GM18907 (cell line): Measurements from ENCODE around the gene ITGB2.
"Not testable (repeated sequence)": the region's sequence is repeated elsewhere in the genome, so short reads cannot be mapped to it uniquely, and the experiment has no call there.

ENCODE experiments used
- ATAC-seq: cut with Tn5 transposase; IDR thresholded peaks from one replicate; pipeline ENCODE4 v1.9.1; 2021; ENCODE audit warnings: mild to moderate bottlenecking, moderate library complexity; ENCODE audit not compliant: unreplicated experiment

The ITGB2 gene

DNA sequence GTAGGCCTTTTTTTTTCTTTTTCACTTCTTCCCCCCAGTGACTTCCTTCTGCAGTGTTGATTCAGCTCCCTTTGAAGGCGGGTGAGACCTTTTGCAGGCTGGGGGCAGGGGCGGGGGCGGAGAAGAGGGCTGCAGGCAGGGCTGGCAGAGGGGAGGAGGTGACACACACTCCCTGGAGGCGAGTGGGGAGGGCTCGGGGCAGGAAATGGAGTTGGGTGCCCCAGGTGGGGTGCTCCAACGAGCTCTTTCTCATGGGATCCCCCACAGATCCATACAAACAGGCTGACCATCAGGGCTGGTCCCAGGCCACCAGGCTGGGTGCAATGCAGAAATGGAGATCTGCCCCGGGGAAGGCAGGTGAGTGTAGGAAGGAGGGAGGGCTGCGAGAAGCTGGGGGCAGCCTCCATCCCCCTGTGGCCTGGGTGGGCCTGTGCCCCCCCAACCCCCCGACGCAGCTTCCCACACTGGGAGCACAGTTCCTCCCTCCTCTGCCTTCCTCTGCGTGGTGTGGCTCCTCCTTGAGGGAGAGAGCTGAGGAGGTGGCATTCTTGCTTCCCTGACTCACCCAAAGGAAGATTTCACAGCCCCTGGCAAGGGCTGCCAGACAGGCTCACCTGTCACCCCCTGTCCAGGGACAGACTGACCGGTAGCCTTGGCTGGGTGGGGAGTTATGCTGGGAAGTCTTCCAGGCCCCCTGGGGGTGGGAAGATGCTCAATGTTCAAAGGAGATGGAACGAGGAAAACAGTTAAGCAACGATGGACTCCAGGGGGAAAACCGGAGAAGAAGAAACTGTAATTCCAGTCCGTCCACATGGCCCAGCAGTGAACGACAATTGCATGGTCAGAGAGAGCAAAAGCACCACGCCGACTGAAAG lies 7.1 kb upstream of the ITGB2 start:
- ATAC-seq, result peak; percentile 32

DNA sequence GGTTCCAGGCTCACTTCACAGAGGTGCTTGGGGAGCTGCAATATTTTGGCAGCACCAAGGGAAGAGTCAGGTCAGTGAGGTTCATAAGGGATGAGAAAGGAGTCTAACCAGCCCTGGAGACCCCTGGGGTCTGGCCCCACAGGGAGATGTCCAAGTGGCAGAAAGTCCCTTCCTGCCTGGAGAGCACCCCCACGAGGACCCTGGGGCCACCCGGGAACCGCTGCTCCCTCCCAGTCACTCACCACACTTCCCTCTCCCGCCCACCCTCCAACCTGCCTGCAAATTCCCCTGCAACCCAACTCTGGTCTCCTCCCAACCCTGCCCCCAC lies 6.5 kb upstream of the ITGB2 start:
- ATAC-seq, result no peak

DNA sequence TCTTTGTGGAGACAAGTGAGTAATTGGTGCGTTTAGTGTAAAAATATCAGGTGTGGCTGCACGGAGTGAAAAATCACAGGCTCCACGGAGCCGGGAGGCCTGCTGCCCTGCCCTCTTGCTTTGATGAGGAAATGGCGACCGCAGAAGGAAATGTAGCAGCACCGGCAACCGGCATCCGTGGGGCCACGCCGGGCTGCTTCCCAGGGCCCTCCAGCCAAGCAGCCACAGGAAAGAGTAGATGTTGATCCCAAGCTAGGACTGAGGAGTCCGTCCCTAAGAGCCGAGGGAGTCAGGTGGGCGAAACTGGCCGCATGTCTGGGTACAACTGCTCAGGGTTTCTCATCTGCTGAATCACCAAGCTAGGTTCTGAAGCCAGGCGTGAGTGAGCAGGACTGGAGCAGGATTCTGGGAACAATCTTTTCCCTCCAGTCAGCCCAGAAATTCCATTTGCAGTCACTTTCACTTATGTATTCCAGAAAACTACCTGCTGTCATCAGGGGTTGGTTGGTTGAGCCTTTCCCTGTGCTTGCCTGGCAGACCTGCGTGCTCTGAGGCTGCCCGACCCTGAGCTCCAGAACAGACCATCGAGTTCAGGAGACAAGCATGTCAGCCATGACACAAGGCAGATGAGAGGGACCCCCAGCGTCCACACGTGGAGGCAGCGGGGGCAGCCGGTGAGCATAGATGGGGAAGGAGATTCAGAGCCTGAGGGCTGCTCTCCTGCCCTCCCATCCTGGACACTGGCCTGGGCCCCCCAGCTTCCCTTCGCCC lies 5.8 kb upstream of the ITGB2 start:
- no peak for ATAC-seq

DNA sequence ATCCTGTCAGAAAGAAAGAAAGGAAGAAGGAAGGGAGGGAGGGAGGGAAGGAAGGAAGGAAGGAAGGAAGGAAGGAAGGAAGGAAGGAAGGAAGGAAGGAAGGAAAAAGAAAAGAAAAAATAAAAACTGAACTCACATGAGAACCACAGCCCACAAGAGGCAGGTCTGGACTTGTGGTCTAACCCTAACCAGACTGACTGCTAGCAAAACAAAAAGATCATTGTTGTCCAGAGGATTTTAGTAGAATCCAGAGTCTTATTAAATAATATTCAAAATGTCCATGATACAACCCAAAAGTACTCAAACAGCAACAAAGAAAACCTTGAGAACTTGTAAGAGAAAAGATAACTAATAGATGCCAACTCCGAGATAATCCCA lies 4.7 kb upstream of the ITGB2 start:
- no peak for ATAC-seq

DNA sequence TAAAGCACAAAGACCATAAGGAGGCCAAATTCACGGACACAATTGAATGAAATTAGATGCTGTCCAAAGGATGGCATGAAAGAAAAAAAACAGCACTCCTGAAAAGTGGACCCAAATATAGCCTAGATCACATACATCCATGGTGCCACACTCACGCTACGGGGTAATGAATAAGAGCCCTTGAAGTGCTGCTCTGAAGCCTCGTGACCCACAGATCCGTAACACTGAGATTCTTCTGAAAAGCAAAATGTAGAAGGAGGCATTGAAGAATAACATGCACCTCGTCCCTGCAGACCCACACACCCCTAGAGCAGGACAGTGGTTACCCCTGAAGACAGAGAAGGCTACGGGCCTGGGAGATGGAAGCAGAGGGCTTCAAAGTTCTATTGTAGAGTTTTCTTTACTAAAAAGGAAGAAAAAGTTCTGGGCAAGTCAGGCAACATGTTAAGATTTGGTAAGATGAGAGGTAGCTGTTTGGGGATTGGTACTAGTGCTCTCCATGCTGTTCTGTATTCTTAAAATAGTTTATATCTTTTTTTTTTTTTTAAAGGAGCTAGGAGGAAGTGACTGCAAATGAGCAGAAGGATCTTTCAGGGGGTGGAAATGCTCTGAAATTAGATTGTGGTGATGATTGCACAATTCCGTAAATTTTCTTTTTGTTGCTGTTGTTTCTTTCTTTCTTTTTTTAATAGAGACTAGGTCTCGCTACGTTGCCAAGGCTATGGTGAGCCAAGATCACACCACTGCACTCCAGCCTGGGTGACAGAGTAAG lies 4.1 kb upstream of the ITGB2 start:
- no peak for ATAC-seq

DNA sequence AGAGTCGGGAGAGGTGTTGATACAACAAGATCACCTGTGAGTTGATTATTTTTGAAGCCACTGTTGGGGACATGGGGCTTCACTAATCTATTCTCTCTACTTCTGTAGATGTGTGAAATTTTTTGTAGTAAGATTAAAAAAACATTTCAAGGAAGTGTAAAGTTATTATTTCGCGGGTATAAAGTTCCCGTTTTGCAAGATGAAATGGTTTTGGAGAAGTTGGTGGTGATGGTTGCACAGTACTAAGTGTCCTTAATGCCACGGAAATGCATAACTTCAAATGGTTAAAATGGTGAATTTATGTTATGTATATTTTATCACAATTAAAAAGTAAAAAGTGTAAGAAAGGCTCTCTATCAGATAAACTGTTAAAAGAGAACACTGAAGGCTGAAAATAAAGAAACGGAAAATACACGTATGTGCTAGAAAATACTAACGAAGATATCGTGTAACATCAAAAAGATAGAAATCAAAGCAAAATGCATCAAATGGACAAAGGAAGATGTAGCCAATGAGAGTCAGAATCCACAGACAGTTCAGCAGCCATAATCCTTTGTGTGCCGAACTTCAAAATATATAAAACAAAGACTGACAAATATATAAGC lies 2.9 kb upstream of the ITGB2 start:
- no peak for ATAC-seq

DNA sequence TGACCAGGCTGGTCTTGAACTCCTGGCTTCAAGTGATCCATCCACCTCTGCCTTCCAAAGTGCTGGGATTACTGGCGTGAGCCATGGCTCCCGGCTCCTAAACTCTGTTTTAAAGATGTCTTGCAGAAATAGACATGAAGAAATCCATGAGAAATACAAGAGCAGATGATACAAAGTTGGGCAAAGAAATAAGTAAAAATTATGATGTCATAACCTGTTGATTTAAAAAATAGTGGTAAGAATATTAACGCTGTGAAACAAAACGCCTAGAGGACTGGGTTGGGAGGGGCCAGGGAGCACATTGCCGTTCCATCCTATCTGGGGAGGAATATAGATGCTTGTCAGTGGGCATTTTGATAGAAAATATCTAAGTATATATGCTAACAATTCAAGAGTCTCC lies 1.2 kb upstream of the ITGB2 start:
- ATAC-seq, result no peak

DNA sequence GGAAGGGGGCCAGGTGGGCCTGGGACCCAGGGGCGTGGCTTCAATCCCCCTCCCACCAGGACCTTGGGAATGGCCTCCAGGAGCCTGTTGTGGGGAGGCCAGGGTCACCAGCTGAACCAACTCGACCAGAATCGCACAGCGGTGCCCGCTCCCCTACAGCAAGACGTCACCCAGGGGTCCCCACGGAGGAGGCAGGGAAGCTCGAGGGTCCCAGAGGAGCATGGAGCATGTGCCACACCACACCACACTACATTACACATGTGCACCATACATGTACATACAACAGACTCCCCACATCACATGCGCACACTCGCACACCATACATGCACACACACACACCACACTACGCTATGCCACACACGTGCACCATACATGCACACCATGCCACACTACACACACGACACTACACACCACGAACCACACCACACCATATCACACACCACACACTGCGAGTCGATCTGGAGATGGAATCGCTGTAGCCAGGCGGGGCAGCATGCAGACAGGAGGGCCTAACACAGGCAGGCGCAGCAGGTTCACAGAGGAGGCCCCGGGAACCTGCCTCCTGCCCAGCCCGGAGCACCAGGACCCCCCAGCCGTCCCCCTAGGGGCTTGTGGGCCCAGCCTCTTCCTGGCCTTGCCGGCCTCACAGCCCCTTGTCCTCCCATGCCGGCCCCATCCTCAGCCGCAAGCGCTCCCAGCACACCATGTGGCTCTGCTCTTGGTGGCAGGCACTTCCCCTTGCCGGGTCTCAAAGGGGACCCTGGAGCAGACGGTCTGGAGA lies 596 bp downstream of the ITGB2 start:
- no peak for ATAC-seq

DNA sequence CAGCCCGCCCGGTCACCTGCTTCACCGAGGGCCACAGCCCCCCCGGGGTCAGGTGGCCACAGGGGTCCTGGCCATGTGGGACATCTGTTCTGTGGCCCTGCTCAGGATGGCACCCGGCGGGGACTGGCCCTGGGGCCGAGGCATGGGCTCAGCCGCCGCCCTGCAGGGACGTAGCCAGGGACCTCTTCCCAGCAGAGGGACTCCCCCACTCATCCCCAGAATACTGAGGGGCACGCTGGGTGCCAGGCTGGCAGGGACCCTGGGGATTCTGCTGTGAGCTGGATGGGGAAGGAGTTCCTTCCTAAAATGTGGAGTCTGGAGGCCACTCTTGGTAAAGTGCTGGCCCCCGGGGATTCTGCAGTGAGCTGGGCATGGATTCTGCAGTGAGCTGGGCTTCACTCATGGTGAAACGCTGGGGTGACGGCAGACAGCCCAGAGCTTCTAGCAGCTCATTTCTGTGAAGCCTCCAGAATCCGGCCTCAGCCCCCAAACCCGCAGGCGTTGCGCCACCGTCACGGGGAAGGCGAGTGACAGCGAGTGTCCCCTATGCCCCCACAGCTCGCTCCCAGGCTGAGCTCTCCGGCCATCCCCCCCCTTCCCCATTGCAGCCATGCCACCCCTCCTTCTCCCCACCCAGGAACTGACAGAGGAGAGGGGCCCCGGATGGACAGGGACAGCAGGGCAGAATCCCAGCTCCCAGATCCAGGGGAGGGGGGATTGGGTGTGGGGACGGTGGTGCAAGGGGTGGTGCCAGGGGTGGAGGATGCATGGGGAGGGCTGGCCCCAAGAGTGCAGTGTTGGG lies 1.4 kb downstream of the ITGB2 start:
- ATAC-seq, result no peak

DNA sequence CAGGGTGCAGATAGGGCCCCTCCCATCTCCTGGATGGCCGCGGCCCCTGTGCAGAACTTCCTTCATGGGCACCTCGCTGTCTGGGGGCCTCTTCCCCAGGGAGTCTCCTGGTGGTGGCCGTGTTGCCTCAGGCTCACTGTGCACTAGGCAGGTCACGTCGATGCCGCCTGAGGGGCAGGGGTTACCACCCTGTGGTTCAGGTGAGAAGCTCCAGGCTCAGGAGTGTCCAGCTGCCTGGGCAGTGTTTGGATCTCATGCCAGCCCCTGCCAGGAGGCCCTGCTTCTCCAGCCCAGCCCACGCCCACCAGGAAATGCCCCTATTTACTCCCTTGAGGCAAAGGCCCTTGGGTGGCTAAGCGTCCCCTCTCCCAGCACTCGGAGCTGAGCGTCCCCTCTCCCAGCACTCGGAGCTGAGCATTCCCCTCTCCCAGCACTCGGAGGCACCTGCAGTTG lies 2.1 kb downstream of the ITGB2 start:
- ATAC-seq, result no peak

DNA sequence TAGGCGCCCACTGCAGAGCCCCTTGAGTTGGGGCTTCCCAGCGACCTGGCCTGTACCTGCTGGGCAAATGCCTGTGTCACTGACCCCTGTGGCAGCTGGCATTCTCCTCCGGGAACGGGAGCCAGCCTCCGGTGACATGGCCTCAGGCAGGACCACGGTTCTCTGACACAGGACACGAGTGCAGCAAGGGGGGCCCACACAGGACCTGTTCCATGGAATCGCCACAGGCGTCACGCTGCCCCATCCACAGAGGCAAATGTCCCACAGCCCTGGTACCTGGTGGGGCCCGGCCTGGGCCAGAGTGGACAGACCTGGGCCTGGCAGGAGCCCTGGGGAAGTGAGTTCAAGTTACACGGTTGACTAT lies 2.6 kb downstream of the ITGB2 start:
- no peak for ATAC-seq

DNA sequence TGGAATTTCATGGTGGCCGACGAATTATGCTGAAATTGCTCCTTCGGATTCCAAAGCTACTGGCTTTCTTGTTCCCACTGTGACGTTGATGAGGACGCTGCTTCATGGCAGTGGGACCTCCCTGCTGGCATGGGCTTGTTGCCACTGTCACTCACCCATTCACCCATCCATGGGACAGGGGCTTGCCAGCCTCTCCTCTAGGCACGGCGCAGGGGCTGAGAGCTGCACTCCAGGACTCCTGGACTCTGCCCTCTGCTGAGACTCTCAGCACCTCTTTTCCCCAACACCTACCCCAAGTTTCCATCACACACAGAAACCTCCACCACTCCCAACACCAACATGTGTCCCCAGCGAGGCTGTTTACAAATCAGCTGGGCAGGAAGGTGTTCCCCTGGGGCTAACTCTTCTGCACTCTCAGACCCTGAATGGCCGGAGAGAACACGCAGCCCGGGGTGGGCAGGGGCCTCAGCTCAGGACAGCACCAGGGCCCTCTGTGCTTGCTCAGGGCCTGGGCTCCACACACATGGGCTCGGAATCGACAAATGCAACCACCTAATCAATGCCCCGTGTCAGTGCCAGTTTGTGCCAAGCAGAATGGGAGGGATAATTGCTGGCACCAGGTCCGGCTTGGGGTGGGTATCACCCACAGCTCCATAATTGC lies 3.1 kb downstream of the ITGB2 start:
- ATAC-seq, result no peak

DNA sequence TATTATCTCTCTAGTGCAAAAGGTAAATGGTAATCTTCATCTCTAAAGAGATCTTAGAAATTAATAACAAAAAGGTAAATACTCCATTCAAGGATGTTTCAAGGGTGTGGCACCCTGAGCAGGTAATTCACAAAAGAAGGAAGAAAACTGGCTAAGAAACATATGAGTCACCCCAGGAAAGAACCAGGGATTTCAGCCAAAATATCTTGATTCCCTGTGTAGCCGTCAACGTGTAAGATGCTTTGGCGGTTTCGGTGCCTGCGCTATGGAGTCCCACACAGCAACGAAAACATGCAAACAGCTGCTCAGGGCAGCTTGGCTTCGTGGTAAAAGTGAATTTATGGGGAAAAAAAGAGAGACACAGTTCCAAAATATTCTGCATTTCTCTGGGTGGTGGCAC lies 3.7 kb downstream of the ITGB2 start:
- ATAC-seq, result no peak

DNA sequence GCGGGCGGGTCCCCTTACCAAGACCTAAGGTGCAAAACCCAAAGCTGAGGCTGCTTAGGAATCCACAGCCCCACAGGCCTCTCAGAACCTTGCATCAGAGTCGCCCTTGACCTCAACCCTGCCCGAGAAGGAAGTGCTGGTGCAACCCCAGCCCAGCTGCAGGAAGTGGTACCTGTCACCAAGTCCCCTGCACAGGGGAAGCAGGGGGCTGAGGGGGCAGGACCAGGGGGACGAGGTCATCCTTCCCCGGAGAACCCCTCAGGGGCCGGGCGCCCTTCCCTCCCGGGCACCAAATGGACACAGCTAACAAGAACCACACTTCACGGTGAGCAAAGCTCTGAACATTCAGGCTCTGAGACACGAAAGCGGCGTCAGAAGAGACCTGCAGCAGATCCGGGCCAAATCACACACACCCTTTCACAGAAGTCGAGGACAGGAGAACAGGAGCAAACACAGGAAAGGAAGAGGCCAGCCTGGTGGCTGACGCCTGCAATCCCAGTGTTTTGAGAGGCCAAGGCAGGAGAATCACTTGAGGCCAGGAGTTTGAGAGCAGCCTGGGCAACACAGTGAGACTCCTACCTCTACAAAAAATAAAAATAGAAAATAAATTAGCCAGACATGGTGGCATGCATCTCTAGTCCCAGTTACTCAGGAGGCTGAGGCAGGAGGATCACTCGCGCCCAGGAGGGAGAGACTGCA lies 6.4 kb downstream of the ITGB2 start:
- peak; percentile 64 for ATAC-seq

DNA sequence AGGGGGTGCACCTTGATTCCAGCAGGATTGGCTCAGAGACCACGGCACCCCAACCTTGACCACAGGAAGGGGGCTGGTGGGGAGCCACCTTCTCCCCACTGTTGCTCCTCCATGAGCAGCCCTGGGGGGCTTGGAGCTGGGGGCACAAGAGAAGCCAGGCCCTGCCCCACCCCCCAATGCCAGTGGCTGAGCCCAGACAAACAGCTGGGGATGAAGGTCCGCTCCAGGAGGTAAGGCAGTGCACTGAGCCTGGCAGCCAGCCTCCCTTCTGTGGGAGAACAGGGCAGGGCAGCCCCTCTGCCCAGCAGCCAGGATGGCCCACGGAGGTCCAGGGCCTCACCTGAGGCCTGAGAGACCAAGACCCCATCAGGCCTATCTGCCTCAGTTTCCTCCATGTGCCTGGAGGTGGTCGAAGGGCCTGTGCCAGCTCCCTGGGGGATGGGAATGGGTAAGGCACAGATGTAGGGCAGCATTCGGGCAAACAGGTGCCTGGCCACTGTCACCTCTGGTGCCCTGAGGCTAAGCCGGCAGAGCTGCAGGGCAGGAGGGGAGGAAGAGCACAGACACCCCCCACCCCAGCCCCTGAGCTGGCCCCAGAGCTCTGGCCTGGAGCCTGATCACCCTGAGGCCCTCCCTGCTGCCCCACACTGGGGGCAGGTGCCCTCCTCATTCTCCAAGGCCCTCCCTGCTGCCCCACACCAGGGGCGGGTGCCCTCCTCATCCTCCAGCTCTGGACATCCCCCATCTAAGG lies 7.1 kb downstream of the ITGB2 start:
- ATAC-seq, result peak; percentile 4

DNA sequence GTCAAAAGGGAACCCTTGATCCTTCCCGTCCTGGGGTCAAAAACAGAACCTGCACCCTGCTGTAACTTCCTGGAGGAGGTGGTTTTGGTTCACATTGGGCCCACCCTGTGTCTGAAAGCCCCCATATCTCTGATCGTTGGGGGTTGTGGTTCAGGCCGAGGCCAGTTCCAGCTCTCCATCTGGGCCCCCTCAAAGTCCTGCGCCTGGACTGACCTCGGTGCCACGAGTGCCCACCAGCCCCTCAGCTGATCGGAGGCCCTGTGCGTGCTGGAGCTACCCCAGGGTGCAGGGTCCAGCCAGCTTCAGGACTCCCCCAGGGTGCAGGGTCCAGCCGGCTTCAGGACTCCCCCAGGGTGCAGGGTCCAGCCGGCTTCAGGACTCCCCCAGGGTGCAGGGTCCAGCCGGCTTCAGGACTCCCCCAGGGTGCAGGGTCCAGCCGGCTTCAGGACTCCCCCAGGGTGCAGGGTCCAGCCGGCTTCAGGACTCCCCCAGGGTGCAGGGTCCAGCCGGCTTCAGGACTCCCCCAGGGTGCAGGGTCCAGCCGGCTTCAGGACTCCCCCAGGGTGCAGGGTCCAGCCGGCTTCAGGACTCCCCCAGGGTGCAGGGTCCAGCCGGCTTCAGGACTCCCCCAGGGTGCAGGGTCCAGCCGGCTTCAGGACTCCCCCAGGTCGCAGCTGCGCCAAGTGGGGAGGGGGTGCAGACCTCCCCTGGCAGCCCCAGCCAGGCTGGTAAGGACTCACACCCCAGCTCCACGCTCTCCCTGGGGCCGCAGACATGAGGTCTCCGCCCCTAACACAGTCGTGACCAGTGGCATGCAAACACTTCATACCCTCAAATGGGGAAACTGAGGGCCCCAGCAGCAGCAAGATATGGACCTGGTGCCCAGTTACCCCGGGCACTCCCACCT lies 7.9 kb downstream of the ITGB2 start:
- ATAC-seq, result not testable (repeated sequence)

DNA sequence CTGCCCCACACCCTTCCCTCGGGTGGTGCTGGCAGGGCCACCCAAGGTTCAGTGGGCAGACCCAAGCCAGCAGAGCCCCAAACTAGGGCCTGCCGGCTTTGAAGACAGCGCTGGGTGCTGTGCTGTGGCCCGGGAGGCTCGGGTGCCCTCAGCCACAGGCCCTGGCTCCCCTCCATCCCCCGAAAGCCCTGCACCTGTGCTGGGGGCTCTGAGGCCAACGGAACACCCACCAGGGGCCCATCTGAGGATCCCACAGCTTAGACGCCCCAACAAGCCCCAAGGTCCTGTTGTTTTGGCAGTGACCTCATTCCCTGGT lies 8.6 kb downstream of the ITGB2 start:
- ATAC-seq, result no peak
